Measurements from ENCODE around the gene PARD3. TPM values are rescaled to one million over a fixed set of nuclear protein-coding genes. Genes with fewer than 3 reads are reported as not detected.

PARD3 gene
- total RNA-seq, 1 experiment from 2014 or later, result 51.8 TPM

DNA sequence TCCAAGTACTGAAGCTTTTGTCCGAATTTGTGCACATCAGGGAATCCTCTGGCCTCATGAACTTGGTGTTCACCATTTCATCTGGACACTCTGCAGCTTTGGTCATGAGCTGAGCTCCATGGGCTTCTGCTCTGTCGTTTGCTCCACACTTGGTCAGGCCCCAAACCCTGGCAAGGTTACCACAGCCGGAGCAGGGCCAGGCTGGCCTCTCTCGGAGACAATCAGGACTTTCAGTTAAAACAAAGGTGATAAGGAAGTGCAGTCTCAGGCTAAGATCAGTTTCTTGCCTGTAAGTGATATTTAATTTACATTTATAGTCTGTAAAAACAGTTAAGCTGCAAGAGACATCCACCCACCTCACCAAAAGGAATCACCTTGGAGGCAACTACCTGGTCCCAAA is 558.9 kb downstream of the PARD3 start (continued):
- TF ChIP-seq EMX1 (CRISPR knock-in tag; IDR thresholded peaks at IDR 0.05) (no peak), TEAD4 (CRISPR knock-in tag; IDR thresholded peaks at IDR 0.05) (no peak), RELA (CRISPR knock-in tag; IDR thresholded peaks at IDR 0.05; ENCODE audit: borderline replicate concordance) (no peak), ELF4 (CRISPR knock-in tag; IDR thresholded peaks at IDR 0.05; ENCODE audit: low read depth) (no peak), JAZF1 (CRISPR knock-in tag; IDR thresholded peaks at IDR 0.05) (no peak), KAT7 (CRISPR knock-in tag; IDR thresholded peaks at IDR 0.05; ENCODE audit: borderline replicate concordance) (no peak), ZBTB21 (CRISPR knock-in tag; IDR thresholded peaks at IDR 0.05; ENCODE audit: borderline replicate concordance) (no peak)

DNA sequence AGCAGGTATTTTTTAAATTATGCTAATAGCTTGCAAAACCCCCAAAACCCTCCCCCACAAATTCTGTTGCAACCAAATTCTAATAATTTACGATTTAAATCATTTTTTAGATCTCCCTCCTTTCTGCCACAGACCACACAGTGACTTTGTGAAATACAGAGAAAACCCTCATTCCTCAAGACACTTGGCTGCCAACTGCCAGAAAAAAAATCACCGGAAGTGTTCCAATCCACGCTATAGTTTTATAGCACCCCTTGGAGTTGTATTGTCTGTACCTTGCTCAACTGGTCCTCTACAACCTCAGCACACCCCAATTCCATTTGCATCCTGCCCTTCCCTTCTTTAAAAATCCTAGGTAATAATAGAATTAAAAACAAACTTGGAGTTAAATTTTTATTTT is 560.1 kb downstream of the PARD3 start:
- Mint-ChIP-seq H3K4me1 (peaks cover 44% of the 10 kb centered on the region), H3K36me3 (peaks cover 11% of the 10 kb centered on the region), H3K4me3 (no peak overlapping the region), H3K9me3 (peaks cover 5% of the 10 kb centered on the region), H3K27me3 (ENCODE audit: low read depth) (no peaks in the 10 kb centered on the region), H3K27ac (no peak overlapping the region)
- CTCF ChIA-PET, result no interaction called here
- ATAC-seq, result no peak
- DNase-seq (ENCODE audit: low spot score), result no peak
- POLR2A ChIA-PET, result no interaction called here
- no peak for TF ChIP-seq TCF7 (CRISPR knock-in tag; IDR thresholded peaks at IDR 0.05; ENCODE audit: low read depth)

DNA sequence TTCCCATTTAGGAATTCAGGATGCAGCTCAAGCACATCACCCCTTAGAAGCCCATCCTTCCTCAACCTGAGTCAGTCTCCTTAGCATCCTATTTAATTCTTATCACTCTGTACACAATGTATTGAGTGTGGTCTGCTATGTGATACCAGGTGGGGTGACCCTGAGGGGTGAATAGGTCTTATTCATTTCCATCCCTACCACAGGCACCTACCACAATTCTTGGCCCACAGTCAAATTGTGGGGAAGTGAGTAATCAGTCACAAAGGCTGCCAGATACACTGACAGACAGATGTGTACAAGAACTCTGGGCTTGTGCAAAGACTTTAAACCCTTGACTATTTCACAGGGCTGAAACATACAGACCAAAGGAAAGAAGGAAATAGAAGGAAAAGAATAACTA is 560.5 kb downstream of the PARD3 start:
- POLR2A ChIA-PET, result no interaction called here
- DNase-seq (ENCODE audit: low spot score), result no peak

DNA sequence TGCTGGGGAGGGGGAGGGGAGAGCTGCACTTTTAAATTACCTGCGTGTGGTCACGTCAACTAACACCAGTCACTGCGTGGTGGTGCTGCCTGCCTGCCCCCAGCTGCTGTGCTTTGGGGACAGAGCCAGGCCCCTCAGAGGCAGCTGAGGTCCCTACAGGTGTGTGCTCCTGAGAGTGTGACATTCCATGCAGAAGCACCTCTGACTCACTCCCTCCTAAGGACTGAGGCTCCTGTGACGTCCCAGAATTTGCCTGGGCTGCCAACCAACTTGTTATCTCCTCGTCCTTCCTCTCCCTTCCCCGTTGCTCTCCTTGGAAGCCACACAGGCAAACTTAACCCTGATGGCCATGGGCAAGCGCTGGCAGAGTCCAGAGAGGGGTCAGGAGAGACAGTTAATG is 563.0 kb downstream of the PARD3 start:
- Mint-ChIP-seq H3K27me3 (ENCODE audit: low read depth) (no peaks in the 10 kb centered on the region), H3K4me3 (no peak overlapping the region), H3K9me3 (no peaks in the 10 kb centered on the region), H3K36me3 (no peaks in the 10 kb centered on the region), H3K4me1 (peaks cover 37% of the 10 kb centered on the region), H3K27ac (peak overlapping the region; percentile 32; the same call in 1 of the 2 replicates)
- DNase-seq (ENCODE audit: low spot score) (peak; percentile 32), ATAC-seq (peak; percentile 94)
- ChIA-PET CTCF (interaction anchor here (1.0 kb wide), 1 partner anchor 139 kb away, joined by 3 read pairs; no protein-coding TSS in a partner anchor), POLR2A (interaction anchor here (0.5 kb wide), 1 partner anchor 19 kb away, joined by 3 read pairs; no protein-coding TSS in a partner anchor)
- TF ChIP-seq ZNF671 (CRISPR knock-in tag; IDR thresholded peaks at IDR 0.05) (no peak), EMX1 (CRISPR knock-in tag; IDR thresholded peaks at IDR 0.05) (no peak), IRF2 (CRISPR knock-in tag; IDR thresholded peaks at IDR 0.05; ENCODE audit: borderline replicate concordance, low read depth) (no peak), ZNF317 (CRISPR knock-in tag; IDR thresholded peaks at IDR 0.05; ENCODE audit: borderline replicate concordance, low read depth) (no peak), ZNF396 (CRISPR knock-in tag; IDR thresholded peaks at IDR 0.05; ENCODE audit: borderline replicate concordance) (no peak), ZNF121 (CRISPR knock-in tag; IDR thresholded peaks at IDR 0.05) (no peak)
- TF ChIP-seq, protein P1, sequence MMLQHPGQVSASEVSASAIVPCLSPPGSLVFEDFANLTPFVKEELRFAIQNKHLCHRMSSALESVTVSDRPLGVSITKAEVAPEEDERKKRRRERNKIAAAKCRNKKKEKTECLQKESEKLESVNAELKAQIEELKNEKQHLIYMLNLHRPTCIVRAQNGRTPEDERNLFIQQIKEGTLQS (CRISPR knock-in tag; conservative IDR thresholded peaks at IDR 0.05), result no peak

More for the DNA sequence above, 560.5 kb downstream of the PARD3 start:
- ATAC-seq, result no peak
- peaks cover 44% of the 10 kb centered on the region for H3K4me1 Mint-ChIP-seq
- H3K27ac Mint-ChIP-seq, result no peak overlapping the region
- H3K36me3 Mint-ChIP-seq, result peaks cover 11% of the 10 kb centered on the region
- H3K9me3 Mint-ChIP-seq, result peaks cover 4% of the 10 kb centered on the region
- H3K27me3 Mint-ChIP-seq (ENCODE audit: low read depth), result no peaks in the 10 kb centered on the region
- CTCF ChIA-PET, result no interaction called here
- TF ChIP-seq, protein P2, sequence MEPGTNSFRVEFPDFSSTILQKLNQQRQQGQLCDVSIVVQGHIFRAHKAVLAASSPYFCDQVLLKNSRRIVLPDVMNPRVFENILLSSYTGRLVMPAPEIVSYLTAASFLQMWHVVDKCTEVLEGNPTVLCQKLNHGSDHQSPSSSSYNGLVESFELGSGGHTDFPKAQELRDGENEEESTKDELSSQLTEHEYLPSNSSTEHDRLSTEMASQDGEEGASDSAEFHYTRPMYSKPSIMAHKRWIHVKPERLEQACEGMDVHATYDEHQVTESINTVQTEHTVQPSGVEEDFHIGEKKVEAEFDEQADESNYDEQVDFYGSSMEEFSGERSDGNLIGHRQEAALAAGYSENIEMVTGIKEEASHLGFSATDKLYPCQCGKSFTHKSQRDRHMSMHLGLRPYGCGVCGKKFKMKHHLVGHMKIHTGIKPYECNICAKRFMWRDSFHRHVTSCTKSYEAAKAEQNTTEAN (CRISPR knock-in tag; IDR thresholded peaks at IDR 0.05), result no peak
- TF ChIP-seq FOXP1 (CRISPR knock-in tag; IDR thresholded peaks at IDR 0.05; ENCODE audit: borderline replicate concordance), result no peak
- no peak overlapping the region for H3K4me3 Mint-ChIP-seq

DNA sequence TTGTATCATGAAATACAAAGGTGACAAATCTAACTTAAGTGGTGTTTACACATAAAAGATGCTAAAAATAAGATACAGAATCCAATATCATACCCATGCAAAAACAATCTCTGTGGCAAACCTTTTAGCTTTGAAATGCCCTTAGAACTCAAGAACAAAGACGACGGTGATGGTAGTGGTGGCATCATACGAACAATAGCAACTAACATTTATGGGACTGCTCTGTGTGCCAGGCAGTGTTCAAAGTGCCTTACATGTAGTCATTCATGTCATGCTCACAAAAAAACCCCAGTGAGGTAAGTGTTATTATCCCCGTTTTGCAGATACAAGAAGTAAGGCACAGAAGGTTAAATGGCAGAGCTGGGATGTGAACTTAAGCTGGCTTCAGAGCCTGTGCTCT is 563.9 kb downstream of the PARD3 start:
- ChIA-PET CTCF (no interaction called here), POLR2A (no interaction called here)
- no peaks in the 10 kb centered on the region for H3K27me3 Mint-ChIP-seq (ENCODE audit: low read depth)
- TF ChIP-seq, protein P3, sequence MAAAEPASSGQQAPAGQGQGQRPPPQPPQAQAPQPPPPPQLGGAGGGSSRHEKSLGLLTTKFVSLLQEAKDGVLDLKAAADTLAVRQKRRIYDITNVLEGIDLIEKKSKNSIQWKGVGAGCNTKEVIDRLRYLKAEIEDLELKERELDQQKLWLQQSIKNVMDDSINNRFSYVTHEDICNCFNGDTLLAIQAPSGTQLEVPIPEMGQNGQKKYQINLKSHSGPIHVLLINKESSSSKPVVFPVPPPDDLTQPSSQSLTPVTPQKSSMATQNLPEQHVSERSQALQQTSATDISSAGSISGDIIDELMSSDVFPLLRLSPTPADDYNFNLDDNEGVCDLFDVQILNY (CRISPR knock-in tag; IDR thresholded peaks at IDR 0.05), result no peak
- TF ChIP-seq ATF1 (CRISPR knock-in tag; IDR thresholded peaks at IDR 0.05) (no peak), NFATC4 (CRISPR knock-in tag; IDR thresholded peaks at IDR 0.05) (no peak)
- TF ChIP-seq, protein P4, sequence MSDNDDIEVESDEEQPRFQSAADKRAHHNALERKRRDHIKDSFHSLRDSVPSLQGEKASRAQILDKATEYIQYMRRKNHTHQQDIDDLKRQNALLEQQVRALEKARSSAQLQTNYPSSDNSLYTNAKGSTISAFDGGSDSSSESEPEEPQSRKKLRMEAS (CRISPR knock-in tag; IDR thresholded peaks at IDR 0.05), result no peak
- TF ChIP-seq, protein P5, sequence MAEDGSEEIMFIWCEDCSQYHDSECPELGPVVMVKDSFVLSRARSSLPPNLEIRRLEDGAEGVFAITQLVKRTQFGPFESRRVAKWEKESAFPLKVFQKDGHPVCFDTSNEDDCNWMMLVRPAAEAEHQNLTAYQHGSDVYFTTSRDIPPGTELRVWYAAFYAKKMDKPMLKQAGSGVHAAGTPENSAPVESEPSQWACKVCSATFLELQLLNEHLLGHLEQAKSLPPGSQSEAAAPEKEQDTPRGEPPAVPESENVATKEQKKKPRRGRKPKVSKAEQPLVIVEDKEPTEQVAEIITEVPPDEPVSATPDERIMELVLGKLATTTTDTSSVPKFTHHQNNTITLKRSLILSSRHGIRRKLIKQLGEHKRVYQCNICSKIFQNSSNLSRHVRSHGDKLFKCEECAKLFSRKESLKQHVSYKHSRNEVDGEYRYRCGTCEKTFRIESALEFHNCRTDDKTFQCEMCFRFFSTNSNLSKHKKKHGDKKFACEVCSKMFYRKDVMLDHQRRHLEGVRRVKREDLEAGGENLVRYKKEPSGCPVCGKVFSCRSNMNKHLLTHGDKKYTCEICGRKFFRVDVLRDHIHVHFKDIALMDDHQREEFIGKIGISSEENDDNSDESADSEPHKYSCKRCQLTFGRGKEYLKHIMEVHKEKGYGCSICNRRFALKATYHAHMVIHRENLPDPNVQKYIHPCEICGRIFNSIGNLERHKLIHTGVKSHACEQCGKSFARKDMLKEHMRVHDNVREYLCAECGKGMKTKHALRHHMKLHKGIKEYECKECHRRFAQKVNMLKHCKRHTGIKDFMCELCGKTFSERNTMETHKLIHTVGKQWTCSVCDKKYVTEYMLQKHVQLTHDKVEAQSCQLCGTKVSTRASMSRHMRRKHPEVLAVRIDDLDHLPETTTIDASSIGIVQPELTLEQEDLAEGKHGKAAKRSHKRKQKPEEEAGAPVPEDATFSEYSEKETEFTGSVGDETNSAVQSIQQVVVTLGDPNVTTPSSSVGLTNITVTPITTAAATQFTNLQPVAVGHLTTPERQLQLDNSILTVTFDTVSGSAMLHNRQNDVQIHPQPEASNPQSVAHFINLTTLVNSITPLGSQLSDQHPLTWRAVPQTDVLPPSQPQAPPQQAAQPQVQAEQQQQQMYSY (CRISPR knock-in tag; IDR thresholded peaks at IDR 0.05), result no peak
- TF ChIP-seq, protein P2 (CRISPR knock-in tag; IDR thresholded peaks at IDR 0.05), result no peak

More for the DNA sequence above, 563.9 kb downstream of the PARD3 start:
- H3K27ac Mint-ChIP-seq, result no peak overlapping the region; the same call in 1 of the 2 replicates
- H3K36me3 Mint-ChIP-seq, result no peaks in the 10 kb centered on the region
- DNase-seq (ENCODE audit: low spot score), result no peak
- peaks cover 36% of the 10 kb centered on the region for H3K4me1 Mint-ChIP-seq
- H3K9me3 Mint-ChIP-seq, result no peaks in the 10 kb centered on the region
- no peak for ATAC-seq
- no peak overlapping the region for H3K4me3 Mint-ChIP-seq
